ENCODE data around the gene INPP5A.

DNA sequence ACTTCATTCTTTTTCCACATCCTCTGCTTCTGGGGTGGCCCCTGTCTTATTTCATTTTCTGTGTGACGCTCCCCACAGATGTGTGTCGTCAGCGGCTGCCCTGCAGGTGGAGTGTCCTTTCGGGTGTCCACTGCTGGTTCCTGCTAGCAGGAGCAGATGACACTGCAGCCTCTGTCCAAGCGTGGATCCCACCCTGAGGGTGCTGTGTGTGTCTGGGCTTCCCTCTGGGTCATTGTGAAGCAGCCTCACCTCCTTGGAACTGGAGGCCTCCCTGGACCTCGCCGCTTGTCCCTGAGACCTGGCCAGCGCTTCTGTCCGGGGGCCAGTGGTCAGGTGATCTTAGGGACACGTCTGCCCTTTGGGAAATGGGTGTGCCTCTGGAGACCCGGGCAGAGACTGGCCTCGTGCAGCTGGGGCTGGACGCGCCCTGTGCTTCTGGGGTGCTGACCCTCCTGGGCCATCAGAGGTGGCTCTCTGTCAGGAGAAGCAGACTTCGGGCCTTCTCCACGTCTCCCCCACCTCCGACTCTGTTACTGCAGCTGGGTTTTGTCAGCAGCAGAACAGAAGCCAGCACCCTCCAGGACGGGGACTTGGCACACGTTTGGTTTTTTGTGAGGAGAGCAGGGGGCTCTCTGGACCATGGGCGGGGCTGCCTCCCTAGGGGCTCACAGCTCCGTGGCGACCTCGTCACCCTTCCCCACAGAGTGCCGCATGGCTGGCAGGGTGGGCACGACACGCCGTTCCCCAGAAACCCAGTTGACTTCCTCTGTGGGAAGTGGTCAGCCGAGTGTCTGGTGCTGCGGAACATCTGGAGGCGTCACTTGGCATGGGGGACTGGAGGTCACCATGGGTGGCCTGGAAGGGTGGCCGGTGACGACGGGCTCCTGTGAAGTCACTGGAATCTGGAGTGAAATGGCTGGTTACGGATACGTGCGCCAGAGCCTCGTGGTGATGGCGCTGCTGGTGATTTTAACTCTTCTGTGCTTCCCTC is 48.4 kb downstream of the INPP5A start:
- no peak for TF ChIP-seq POLR2AphosphoS5 (IDR thresholded peaks at IDR 0.05; ENCODE audit: low read depth, low read length)
- TF ChIP-seq POLR2A (IDR thresholded peaks at IDR 0.05; ENCODE audit: low read depth, low read length) = no peak
